SH-SY5Y (cell line): ENCODE data around the gene NDUFA3.

Experiments used
- GATA2 ChIP-seq: IDR thresholded peaks from 2 replicates; pipeline ENCODE4 v1.6.1; 2011; ENCODE audit warnings: mild to moderate bottlenecking, low read depth, low read length
- GATA3 ChIP-seq: IDR thresholded peaks from 2 replicates; pipeline ENCODE4 v1.6.1; 2011; ENCODE audit warnings: low read depth, mild to moderate bottlenecking, low read length, moderate library complexity

DNA sequence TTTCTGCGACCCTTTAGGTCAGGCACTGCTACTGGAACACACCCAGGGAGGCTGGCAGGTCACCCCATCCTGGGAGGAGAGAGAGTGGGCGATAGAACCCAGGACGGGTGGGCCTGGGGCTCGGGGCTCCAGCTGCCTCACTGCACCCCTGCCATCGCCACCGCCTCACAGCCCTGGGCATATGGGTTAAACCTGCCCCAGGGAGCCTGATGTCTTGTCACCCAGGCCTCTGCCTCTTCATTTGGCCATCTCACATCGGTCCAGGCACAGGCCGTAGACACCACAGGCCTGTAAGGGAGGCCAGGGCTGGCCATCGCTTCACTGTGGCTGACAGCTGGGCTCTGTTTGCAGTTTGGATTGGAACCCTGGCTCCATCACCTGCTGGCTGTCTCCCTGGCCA lies 23.1 kb downstream of the NDUFA3 start:
- TF ChIP-seq GATA2 (no peak), GATA3 (no peak)
